Cerebellar nuclear complex (tissue), 1 donor: ENCODE results near the gene MRPL48.
"Not testable (repeated sequence)": the region's sequence is repeated elsewhere in the genome, so short reads cannot be mapped to it uniquely, and the experiment has no call there.

Experiments
- DNase-seq, 2 experiments: peaks; one replicate each; lab custom pipeline; 2025; lab: John Stamatoyannopoulos, UW

Gene MRPL48

GRCh38 chr11:73779084-73779902 is 8.4 kb upstream of the MRPL48 start:
- DNase-seq = peak; percentile 93 to 97

- no peak for DNase-seq
Observed at GRCh38 chr11:73781303-73781702, 6.4 kb upstream of the MRPL48 start.

- no peak for DNase-seq
Observed at GRCh38 chr11:73783483-73784020, 4.1 kb upstream of the MRPL48 start.

- no peak for DNase-seq
Observed at GRCh38 chr11:73784080-73784634, 3.5 kb upstream of the MRPL48 start.

DNA sequence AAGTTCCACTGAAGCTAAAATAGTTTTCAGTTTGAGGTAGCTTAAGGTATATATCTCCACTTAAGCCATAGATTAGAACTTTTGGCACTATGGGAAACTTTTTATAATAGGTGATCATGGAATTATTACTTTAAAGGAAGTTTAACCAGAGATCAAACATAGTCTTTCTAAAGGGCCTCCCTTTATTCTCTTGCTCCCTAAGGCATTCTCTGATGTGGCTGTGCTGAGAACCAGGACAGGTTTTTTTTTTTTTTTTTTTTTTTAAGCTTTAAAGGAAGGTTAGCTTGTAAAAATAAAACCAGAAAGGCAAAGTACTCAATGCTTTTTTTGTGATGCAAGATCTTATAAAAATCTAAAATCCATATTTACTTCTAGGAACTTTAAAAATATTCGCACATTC is 2.9 kb upstream of the MRPL48 start:
- DNase-seq = no peak

DNA sequence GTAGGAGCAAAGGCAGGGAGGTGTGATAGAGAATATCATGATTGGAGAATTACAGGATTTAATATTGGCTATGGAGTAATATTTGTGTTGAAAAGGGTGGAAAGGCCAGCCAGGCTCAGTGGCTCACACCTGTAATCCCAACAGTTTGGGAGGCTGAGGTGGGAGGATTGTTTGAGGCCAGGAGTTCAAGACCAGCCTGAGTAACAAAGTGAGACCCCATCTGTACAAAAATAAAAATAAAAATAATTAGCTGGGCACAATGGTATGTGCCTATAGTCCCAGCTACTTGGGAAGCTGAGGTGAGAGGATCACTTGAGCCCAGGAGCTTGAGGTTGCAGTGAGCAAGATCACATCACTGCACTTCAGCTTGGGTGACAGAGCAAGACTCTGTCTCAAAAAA is 2.2 kb upstream of the MRPL48 start:
- DNase-seq = not testable (repeated sequence)

DNA sequence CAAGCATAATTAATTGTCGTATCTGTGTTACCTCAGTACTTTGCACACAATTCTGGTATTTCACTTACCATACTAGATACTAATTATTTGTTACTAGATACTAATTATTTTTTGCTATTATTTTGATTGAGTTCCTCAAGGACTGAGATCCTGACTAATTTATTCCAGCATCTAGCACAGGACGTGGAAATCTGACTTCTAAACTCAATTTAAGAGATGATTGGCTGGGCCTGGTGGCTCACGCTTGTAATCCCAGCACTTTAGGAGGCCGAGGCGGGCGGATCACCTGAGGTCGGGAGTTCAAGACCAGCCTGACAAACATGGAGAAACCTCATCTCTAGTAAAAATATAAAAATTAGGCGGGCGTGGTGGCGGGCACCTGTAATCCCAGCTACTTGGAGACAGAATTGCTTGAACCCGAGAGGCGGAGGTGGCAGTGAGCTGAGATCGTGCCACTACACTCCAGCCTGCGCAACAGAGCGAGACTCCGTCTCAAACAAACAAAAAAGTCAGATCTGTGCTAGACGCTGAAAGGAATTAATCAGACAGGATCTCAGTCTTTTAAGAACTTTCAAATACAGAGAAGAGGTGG is 527 bp upstream of the MRPL48 start:
- DNase-seq = no peak

- no peak for DNase-seq
Observed at GRCh38 chr11:73789279-73789670, 1.6 kb downstream of the MRPL48 start.

GRCh38 chr11:73792584-73792983 is 4.9 kb downstream of the MRPL48 start:
- DNase-seq = no peak

GRCh38 chr11:73795925-73796632 is 8.4 kb downstream of the MRPL48 start:
- no peak for DNase-seq

DNA sequence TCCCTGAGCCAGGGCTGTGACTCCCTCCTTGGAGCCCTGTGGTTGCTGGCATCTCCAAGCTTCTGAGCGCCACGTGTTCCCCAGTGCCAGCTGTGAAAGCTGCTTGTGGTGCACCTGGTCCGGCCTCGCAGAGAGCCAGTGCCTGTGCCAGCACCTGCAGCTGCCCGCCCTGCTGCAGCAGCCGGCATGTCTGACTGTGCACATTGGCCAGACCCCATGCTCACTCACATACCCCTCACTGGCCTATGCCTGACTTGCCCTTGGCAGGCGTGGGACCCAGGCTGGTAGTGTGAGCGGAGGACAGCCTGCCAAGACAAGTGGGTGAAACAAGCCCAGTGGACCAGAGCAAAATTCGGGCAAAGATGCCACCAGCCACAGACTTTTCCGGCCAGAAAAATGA is 9.8 kb downstream of the MRPL48 start:
- peak in 1 of 2 experiments; percentile 10 for DNase-seq

DNA sequence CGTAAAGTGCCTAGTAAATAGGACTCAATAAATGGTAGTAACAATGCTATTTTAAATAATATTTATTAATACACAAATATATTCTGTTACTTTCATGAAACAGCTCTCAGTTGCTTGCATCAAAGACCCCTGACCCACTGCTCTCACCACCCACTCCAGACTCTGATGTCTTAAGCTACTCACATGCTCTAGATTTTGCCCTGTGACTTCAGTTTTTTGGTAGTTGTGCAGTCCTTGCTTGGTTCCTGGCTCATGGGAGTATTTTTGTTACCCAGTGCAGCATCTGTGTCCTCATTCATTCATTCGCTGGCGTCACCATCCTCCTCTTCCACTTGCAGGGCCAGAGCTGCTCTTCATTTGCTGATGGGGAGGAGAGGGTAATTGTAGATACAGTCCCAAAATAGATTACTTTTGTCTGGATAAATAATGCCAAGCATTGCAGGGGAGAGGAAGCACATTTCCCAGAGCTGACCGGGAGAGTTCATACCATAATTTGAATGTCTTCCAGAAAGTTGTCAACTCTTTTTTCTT is 12.7 kb downstream of the MRPL48 start:
- no peak for DNase-seq

- no peak for DNase-seq
Observed at GRCh38 chr11:73801136-73801535, 13.5 kb downstream of the MRPL48 start.

- DNase-seq = no peak
Observed at GRCh38 chr11:73804712-73805111, 17.0 kb downstream of the MRPL48 start.

DNA sequence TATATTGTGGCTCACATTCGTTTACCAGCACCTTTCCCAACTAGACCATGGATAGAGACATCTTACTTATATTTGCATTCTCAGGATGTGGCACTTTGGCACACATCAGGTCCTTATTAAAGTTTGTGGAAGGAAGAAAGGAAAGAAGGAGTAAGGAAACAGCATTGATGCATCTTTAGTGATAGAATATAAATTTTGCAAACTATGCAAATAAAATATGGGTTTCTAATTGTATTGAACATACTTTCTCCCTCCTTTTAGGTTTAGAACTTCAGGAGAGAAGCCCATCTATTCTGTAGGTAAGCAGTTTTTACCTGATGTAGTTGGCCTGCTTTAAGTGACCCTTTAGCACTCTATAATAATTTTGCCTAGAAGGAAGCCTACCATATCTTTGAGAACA is 20.4 kb downstream of the MRPL48 start:
- no peak for DNase-seq

GRCh38 chr11:73810637-73811036 is 23.0 kb downstream of the MRPL48 start:
- no peak for DNase-seq

DNA sequence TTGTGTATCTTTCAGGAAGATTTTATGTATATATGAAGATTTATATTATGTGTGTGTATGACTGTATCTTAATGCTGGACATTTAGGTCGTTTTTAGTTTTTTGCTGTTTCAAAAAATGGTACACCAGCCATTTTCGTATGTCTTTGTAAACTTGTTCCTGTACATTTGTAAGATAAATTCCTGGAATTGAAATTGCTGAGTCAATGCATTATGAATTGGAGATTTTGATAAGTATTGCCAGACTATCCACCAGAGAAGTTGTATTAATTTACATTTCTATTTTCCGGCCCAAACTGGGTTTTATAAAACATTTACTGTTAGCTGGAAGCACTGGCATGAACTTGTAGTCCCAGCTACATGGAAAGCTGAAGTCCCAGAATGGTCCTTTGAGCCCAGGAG is 24.6 kb downstream of the MRPL48 start:
- no peak for DNase-seq

DNA sequence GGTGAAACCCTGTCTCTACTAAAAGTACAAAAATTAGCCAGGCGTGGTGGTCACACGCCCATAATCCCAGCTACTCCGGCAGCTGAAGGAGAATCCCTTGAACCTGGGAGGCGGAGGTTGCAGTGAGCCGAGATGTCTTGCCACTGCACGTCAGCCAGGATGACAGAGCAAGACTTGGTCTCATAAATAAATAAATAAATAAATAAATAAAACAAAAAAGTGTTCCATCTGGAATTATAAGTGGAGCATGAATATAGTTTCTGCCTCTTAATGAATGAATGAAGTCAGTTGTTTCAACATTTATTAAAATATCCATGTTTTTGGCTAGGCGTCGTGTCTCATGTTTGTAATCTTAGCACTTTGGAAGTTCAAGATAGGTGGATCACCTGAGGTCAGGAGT is 27.1 kb downstream of the MRPL48 start:
- no peak for DNase-seq

DNA sequence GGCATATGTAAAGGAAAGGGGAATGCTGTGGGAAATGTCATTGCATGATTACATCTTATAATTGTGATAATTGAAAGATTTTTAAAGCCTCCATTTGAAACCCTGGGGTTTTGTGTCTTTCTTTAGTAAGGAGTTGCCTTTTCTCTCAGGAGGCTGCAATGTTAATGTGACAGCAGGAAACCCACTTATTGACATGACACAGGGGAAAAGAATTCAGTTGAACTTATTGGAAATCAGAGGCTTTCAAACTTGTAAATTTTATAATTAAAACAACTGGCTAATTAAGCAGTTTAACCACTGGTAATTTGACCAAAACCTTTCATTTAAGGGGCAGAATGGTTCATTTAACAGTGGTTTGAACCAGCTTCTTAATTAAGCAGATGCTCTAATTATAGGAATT is 31.2 kb downstream of the MRPL48 start:
- no peak for DNase-seq

DNA sequence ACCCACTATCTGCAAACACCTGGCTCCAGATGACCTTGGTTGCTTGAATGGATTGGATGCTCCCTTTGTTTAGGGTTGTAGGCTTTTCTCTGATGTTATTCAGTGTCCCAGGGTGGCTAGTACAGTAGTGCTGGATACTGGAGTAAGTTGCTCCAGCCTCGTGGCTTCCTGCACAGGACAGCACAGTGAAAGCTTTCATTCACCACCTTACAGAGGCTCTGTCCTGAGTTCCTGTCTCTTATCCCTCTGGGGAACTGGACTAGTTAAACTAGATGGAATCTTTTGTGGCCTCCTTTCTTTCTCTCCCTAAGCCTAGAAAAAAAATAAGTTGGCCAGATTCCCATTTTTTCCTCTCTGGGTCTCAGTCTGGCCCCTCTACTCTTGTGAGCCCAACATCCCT is 42.6 kb downstream of the MRPL48 start:
- no peak for DNase-seq

DNA sequence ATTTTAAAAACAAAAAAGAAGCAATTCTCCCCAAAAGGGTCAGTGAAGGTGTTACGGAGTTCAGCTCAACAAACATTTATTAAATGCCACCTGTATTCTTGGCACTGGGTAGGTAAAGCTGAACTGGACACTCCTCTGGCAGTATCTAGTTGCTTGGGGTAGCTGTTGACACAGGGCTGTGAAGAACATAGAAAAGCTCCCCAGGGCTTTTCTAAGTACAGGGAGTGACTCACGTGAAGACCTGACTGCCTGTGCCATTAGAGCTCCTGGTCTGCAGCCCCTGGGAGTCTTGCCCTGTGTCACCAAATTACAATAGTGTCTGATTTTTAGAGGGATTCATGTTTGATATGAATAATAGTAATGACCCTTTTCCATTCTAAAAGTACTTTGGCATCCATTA is 45.4 kb downstream of the MRPL48 start:
- DNase-seq = no peak

DNA sequence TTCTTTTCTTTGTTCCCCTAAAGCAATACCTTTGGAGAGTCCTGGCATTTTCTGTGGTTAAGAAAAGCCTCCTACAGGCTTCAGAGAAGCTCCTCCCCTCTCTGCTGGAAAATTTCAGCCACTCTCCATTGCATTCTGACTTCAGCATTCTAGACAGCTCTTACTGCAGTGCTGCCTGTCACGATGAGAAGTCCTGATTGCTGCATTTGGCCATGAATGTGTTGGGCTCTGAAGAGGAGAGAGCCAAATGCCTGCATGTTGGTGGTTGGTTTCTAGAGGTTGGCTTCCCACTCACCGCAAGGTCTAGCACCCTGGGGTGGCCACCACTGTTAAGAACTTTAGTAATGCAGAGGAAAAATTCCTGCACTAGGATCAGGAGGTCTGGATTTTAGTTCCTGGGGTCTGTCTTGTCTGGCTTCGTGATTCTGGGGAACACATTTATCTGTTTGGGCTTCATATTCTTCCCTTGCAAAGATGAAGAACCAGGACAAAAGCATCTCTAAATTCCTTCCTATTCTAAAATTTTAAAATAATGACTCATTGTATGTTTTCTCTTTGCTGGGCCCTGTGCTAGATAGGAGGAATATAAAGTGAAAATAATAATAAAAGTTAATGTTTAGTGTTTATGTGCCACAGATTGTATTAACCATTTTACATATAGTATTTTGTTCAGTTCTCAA is 50.9 kb downstream of the MRPL48 start:
- DNase-seq = no peak
